Measurements from ENCODE around the gene ELAPOR2. TPM values are rescaled to one million over a fixed set of nuclear protein-coding genes. Genes with fewer than 3 reads are reported as not detected.

The ELAPOR2 gene
- total RNA-seq, 4 donors from 2014 or later, result 6.7 to 16.2 (median 12.7) TPM

DNA sequence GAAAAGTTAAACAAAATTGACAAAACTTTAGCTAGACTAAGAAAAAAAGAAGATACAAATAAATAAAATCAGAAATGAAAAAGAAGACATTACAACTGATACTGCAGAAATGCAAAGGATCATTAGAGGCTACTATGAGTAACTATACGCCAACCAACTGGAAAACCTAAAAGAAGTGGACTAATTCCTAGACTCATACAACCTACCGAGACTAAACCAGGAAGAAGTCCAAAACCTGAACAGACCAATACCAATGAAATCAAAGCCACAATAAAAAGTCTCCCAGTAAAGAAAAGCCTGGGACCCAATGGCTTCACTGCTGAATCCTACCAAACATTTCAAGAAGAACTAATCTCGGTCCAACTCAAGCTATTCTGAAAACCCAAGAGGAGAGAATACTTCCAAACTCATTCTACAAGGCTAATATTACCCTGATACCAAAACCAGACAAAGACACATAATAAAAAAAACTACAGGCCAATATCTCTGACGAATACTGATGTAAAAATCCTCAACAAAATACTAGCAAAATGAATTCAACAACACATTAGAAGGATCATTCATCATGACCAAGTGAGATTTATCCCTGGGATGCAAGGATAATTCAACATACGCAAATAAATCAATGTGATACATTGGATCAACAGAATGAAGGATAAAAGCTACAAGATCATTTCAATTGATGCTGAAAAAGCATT is 20.3 kb downstream of the ELAPOR2 start:
- peak overlapping the region in 1 of 2 donors; percentile 33 for H3K27ac ChIP-seq
- H3K4me1 ChIP-seq, result no peaks in the 10 kb centered on the region
- no peak for TF ChIP-seq POLR2A (IDR thresholded peaks at IDR 0.05)
- TF ChIP-seq, protein P1, sequence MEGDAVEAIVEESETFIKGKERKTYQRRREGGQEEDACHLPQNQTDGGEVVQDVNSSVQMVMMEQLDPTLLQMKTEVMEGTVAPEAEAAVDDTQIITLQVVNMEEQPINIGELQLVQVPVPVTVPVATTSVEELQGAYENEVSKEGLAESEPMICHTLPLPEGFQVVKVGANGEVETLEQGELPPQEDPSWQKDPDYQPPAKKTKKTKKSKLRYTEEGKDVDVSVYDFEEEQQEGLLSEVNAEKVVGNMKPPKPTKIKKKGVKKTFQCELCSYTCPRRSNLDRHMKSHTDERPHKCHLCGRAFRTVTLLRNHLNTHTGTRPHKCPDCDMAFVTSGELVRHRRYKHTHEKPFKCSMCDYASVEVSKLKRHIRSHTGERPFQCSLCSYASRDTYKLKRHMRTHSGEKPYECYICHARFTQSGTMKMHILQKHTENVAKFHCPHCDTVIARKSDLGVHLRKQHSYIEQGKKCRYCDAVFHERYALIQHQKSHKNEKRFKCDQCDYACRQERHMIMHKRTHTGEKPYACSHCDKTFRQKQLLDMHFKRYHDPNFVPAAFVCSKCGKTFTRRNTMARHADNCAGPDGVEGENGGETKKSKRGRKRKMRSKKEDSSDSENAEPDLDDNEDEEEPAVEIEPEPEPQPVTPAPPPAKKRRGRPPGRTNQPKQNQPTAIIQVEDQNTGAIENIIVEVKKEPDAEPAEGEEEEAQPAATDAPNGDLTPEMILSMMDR (IDR thresholded peaks at IDR 0.05), result no peak
- intact Hi-C loops (cut with DNase I; ENCODE audit: low total_unique reads), result no loop called here
- no peak overlapping the region for H3K4me3 ChIP-seq
- H3K9me3 ChIP-seq, result no peaks in the 10 kb centered on the region
- no peaks in the 10 kb centered on the region for H3K36me3 ChIP-seq
- DNase-seq, result no peak
- H3K27me3 ChIP-seq, result no peaks in the 10 kb centered on the region

- Histone ChIP-seq H3K27ac (no peak overlapping the region), H3K27me3 (no peaks in the 10 kb centered on the region), H3K4me3 (no peak overlapping the region), H3K36me3 (no peaks in the 10 kb centered on the region), H3K9me3 (no peaks in the 10 kb centered on the region), H3K4me1 (no peaks in the 10 kb centered on the region)
- TF ChIP-seq POLR2A (IDR thresholded peaks at IDR 0.05), result no peak
- TF ChIP-seq, protein P1 (IDR thresholded peaks at IDR 0.05), result no peak
- intact Hi-C loops (cut with DNase I; ENCODE audit: low total_unique reads), result no loop called here
- no peak for DNase-seq
Observed at GRCh38 chr7:87036985-87037384, 22.5 kb downstream of the ELAPOR2 start.

DNA sequence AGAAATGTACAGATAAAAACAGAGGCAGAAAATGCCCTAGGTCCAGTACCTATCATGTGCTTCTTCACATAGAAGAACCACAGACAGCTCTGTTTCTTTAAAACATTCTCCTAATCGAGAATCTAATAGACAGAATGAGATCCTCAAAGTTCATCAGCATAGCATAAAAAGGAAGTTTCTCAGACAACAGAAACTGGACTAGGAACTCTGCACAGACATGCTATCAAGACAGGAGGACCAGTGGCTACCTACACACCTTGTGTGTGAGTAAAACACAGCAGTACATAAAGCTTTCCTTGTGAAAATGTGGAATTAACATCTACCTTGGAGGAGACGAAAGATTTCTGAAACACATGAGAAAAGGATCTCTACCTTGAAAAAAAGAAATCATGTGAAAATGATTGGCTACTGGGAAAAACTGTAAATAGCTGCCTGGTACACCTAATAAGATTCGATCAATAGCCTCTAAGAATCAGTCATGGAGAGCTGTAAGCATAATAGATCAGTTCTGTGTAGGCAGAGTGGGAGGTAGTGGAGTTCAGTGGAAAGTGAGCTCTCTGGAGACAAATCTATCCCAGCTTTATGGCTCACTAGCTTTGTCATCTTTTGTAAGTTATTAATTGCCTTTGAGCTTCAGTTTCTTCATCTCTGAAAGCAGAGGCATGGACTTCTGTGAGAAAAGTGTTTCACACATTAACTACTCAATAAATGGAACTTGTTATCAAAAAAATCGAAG is 26.7 kb downstream of the ELAPOR2 start:
- no peak overlapping the region for H3K27ac ChIP-seq
- no peaks in the 10 kb centered on the region for H3K9me3 ChIP-seq
- no peaks in the 10 kb centered on the region for H3K27me3 ChIP-seq
- no peak for DNase-seq
- no peak for TF ChIP-seq POLR2A (IDR thresholded peaks at IDR 0.05)
- TF ChIP-seq, protein P1 (IDR thresholded peaks at IDR 0.05), result no peak
- no peaks in the 10 kb centered on the region for H3K4me1 ChIP-seq
- H3K36me3 ChIP-seq, result no peaks in the 10 kb centered on the region
- intact Hi-C loops (cut with DNase I; ENCODE audit: low total_unique reads), result no loop called here
- H3K4me3 ChIP-seq, result no peak overlapping the region

DNA sequence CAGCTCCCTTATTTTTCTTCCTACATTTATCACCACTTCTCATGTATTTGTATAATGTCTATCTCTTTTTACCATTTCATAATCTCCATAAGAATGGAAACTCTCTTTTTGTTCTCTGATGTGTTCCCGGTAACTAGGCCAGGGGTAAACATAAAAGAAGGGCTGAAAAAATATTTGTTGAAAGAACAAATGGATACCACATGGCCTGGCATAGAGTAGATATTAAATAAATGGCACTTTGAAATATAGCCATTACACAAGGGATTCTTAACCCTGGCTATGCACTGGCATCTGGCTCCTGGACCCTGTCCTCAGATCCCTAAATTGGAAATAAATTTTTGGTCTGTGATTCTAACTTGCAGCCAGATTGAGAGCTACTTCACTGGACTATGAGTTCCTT is 30.4 kb downstream of the ELAPOR2 start:
- Histone ChIP-seq H3K27ac (no peak overlapping the region), H3K9me3 (no peaks in the 10 kb centered on the region), H3K36me3 (no peaks in the 10 kb centered on the region), H3K4me3 (no peak overlapping the region), H3K27me3 (no peaks in the 10 kb centered on the region), H3K4me1 (no peaks in the 10 kb centered on the region)
- intact Hi-C loops (cut with DNase I; ENCODE audit: low total_unique reads), result no loop called here
- TF ChIP-seq POLR2A (IDR thresholded peaks at IDR 0.05), result no peak
- TF ChIP-seq, protein P1 (IDR thresholded peaks at IDR 0.05), result no peak
- DNase-seq, result no peak

DNA sequence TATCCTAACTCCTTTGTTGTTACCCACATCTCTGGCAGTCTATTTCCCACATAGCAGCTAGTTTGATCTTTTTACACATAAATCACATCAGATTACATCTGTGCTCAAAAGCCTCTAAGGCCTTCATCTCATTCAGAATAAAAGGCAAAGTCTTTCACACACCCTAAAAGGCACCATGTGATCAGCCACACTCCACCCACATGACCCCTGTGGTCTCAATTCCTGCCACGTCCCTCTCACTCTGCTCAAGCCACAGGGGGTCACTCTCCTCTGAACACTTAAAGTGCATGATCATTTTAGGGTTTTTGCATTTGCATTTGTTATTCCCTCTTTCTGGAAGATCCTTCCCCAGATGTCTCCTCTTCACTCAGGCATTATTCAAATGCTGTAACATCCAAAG is 30.8 kb downstream of the ELAPOR2 start:
- DNase-seq, result no peak
- H3K36me3 ChIP-seq, result no peaks in the 10 kb centered on the region
- H3K4me3 ChIP-seq, result no peak overlapping the region
- intact Hi-C loops (cut with DNase I; ENCODE audit: low total_unique reads), result no loop called here
- H3K27ac ChIP-seq, result no peak overlapping the region
- TF ChIP-seq, protein P1 (IDR thresholded peaks at IDR 0.05), result no peak
- TF ChIP-seq POLR2A (IDR thresholded peaks at IDR 0.05), result no peak
- no peaks in the 10 kb centered on the region for H3K4me1 ChIP-seq
- H3K27me3 ChIP-seq, result no peaks in the 10 kb centered on the region
- no peaks in the 10 kb centered on the region for H3K9me3 ChIP-seq
